ENCODE results near the gene NHS.

The NHS gene

DNA sequence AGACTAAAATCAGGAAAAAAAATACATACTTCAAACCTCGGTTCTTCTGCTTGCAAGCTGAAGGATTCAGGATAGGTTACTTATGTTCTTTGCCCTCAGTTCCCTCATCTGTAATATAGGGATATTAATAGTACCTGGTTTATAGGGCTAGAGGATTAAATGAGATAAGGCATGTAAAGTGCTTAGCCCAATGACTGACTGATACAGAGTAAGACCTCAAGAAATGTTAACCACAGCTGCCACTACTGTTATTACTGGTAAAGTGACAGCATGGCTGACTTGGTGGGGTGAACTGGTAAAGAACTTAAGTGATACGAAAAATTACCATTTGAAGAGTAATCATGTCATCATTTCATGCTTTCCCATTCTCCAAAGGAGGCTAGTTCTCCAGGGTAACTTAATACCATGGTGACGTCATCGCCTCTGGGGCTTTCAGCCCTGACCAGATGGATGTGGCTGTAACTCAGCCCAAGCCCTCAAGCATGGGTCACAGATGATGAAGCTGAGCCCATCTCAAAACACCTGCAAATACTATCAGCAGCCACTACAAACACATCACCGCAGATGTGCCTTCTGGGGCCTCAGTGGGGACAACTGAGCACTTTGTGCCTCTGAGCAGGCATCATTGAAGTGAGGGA lies 317.8 kb downstream of the NHS start:
- H3K4me1 Mint-ChIP-seq (ENCODE audit: low read depth) = no peaks in the 10 kb centered on the region
- H3K9me3 Mint-ChIP-seq = no peaks in the 10 kb centered on the region
- H3K27me3 Mint-ChIP-seq (ENCODE audit: low read depth) = no peaks in the 10 kb centered on the region
- H3K27ac Mint-ChIP-seq = no peak overlapping the region
- no peak overlapping the region for H3K4me3 Mint-ChIP-seq
- no peaks in the 10 kb centered on the region for H3K36me3 Mint-ChIP-seq (ENCODE audit: low read depth)

DNA sequence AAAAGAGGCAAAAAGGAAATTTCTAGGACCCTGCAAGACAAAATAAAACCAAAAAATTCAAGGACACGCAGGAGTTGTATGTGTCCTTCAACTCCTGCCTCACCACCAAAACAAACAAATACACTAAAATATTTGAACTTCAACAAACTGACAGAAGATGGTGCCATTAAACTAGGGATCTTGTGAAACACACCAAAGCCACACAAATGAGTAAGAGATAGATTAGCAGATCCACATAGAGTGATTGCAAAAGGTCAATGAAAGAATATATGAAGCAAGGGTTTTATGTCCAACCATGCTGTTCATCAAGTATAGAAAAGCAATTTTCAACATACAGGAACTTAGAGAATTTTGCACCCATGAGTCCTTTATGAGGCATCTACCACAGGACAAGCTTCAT lies 322.2 kb downstream of the NHS start:
- no peak overlapping the region for H3K27ac Mint-ChIP-seq
- H3K36me3 Mint-ChIP-seq (ENCODE audit: low read depth) = no peaks in the 10 kb centered on the region
- H3K27me3 Mint-ChIP-seq (ENCODE audit: low read depth) = no peaks in the 10 kb centered on the region
- no peaks in the 10 kb centered on the region for H3K4me1 Mint-ChIP-seq (ENCODE audit: low read depth)
- no peaks in the 10 kb centered on the region for H3K9me3 Mint-ChIP-seq
- H3K4me3 Mint-ChIP-seq = no peak overlapping the region

DNA sequence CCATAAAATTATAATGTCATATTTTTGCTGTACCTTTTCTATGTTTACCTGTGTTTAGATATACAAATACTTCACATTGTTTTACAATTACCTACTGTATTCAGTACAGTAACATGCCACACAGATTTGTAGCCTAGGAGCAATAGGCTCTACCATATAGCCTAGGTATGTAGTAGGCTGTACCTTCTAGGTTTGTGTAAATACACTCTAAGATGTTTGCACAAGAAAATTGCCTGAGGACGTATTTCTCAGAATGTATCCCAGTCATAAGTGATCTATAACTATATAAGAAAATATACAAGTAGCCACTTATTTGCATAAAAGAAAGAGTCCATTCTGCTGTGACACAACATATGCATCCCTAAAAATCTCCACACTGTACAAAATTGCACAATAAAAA lies 326.0 kb downstream of the NHS start:
- H3K27me3 Mint-ChIP-seq (ENCODE audit: low read depth) = no peaks in the 10 kb centered on the region
- H3K36me3 Mint-ChIP-seq (ENCODE audit: low read depth) = no peaks in the 10 kb centered on the region
- H3K4me3 Mint-ChIP-seq = no peak overlapping the region

GRCh38 chrX:17703201-17703600 lies 328.2 kb downstream of the NHS start:
- Mint-ChIP-seq H3K9me3 (no peaks in the 10 kb centered on the region), H3K36me3 (ENCODE audit: low read depth) (no peaks in the 10 kb centered on the region)

More for the DNA sequence above, 326.0 kb downstream of the NHS start:
- Mint-ChIP-seq H3K9me3 (no peaks in the 10 kb centered on the region), H3K27ac (no peak overlapping the region), H3K4me1 (ENCODE audit: low read depth) (no peaks in the 10 kb centered on the region)

GRCh38 chrX:17705211-17705610 lies 330.2 kb downstream of the NHS start:
- Mint-ChIP-seq H3K4me3 (no peak overlapping the region), H3K36me3 (ENCODE audit: low read depth) (no peaks in the 10 kb centered on the region), H3K9me3 (no peaks in the 10 kb centered on the region), H3K27me3 (ENCODE audit: low read depth) (no peaks in the 10 kb centered on the region), H3K27ac (no peak overlapping the region), H3K4me1 (ENCODE audit: low read depth) (no peaks in the 10 kb centered on the region)

More at GRCh38 chrX:17703201-17703600, 328.2 kb downstream of the NHS start:
- Mint-ChIP-seq H3K27ac (no peak overlapping the region), H3K4me1 (ENCODE audit: low read depth) (no peaks in the 10 kb centered on the region), H3K4me3 (no peak overlapping the region), H3K27me3 (ENCODE audit: low read depth) (no peaks in the 10 kb centered on the region)

GRCh38 chrX:17706676-17707075 lies 331.7 kb downstream of the NHS start:
- H3K27me3 Mint-ChIP-seq (ENCODE audit: low read depth) = no peaks in the 10 kb centered on the region
- no peak overlapping the region for H3K4me3 Mint-ChIP-seq
- H3K4me1 Mint-ChIP-seq (ENCODE audit: low read depth) = no peaks in the 10 kb centered on the region
- no peaks in the 10 kb centered on the region for H3K36me3 Mint-ChIP-seq (ENCODE audit: low read depth)
- no peak overlapping the region for H3K27ac Mint-ChIP-seq
- no peaks in the 10 kb centered on the region for H3K9me3 Mint-ChIP-seq

- H3K27me3 Mint-ChIP-seq (ENCODE audit: low read depth) = no peaks in the 10 kb centered on the region
- H3K27ac Mint-ChIP-seq = no peak overlapping the region
- no peaks in the 10 kb centered on the region for H3K9me3 Mint-ChIP-seq
- H3K4me1 Mint-ChIP-seq (ENCODE audit: low read depth) = no peaks in the 10 kb centered on the region
- no peak overlapping the region for H3K4me3 Mint-ChIP-seq
- no peaks in the 10 kb centered on the region for H3K36me3 Mint-ChIP-seq (ENCODE audit: low read depth)
These were observed 332.7 kb downstream of the NHS start for GRCh38 chrX:17707731-17708130.

DNA sequence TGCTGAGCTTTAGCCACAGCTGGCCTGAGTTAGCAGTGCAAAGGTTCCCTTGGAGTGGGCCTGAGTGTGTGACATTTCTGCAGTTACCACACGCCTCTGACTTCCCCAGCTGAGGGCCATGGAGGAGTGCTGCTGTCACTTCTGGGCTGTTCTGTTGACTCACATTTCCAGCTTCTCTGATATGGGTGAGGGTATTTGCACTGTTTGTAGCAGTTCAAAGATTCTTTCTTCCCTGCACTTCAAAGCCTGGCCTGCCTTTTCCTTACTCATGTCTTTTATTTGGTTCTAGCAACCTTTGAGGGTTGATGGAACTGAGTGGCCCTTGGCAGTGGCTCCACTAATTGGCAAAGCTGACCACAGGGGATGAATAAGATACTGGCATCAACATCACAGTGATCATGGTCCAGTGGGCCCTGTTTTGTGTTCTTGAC lies 335.9 kb downstream of the NHS start:
- Mint-ChIP-seq H3K9me3 (no peaks in the 10 kb centered on the region), H3K4me3 (no peak overlapping the region), H3K36me3 (ENCODE audit: low read depth) (no peaks in the 10 kb centered on the region), H3K4me1 (ENCODE audit: low read depth) (no peaks in the 10 kb centered on the region), H3K27me3 (ENCODE audit: low read depth) (no peaks in the 10 kb centered on the region), H3K27ac (no peak overlapping the region)

GRCh38 chrX:17713288-17713687 lies 338.3 kb downstream of the NHS start:
- Mint-ChIP-seq H3K27me3 (ENCODE audit: low read depth) (no peaks in the 10 kb centered on the region), H3K9me3 (no peaks in the 10 kb centered on the region), H3K36me3 (ENCODE audit: low read depth) (no peaks in the 10 kb centered on the region), H3K4me1 (ENCODE audit: low read depth) (no peaks in the 10 kb centered on the region), H3K27ac (no peak overlapping the region), H3K4me3 (no peak overlapping the region)

DNA sequence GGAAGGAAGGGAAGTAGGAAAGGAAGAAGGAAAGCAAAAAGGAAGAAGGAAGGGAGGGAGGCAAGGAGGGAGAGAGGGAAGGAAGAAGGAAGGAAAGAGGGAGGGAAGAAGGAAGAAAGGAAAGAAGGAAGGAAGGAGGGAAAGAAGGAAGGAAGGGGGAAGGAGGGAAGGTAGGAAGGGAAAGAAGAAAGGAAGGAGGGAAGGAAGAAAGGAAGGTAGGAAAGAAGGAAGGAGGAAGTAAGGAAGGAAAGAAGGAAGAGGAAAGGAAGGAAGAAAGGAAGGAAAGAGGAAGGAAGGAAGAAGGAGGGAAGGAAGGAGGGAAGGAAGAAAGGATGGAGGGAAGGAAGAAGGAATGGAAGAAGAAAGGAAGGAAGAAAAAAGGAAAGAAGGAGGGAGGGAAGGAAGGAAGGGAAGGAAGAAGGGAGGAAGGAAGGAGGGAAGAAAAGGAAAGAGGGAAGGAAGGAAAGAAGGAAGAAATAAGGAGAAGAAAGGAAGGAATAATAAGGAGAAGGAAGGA lies 343.7 kb downstream of the NHS start:
- no peak overlapping the region for H3K4me3 Mint-ChIP-seq
- H3K27me3 Mint-ChIP-seq (ENCODE audit: low read depth) = no peaks in the 10 kb centered on the region
- H3K27ac Mint-ChIP-seq = no peak overlapping the region
- no peaks in the 10 kb centered on the region for H3K4me1 Mint-ChIP-seq (ENCODE audit: low read depth)
- no peaks in the 10 kb centered on the region for H3K9me3 Mint-ChIP-seq
- no peaks in the 10 kb centered on the region for H3K36me3 Mint-ChIP-seq (ENCODE audit: low read depth)

DNA sequence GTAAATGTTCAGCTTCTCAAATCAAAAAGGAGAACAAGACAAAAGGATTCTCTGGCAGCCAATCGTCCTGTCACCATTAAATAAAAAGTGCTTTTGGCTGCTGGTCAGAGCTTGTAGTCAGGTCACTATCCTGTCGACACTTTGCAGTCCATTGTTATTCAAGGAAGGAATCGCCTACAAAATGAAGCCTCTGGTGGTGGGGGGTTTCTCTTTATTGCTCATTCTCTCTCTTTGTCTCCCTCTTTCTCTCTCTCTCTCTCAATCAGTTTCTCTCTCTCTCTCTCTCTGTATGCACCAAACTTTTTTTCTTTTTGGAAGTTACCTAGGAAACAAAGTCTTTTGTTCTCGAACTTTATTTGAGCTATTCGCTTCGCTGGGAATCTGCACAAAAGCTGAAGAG lies 344.7 kb downstream of the NHS start:
- Mint-ChIP-seq H3K27ac (no peak overlapping the region), H3K27me3 (ENCODE audit: low read depth) (peaks cover 4% of the 10 kb centered on the region), H3K36me3 (ENCODE audit: low read depth) (no peaks in the 10 kb centered on the region), H3K9me3 (no peaks in the 10 kb centered on the region), H3K4me3 (no peak overlapping the region), H3K4me1 (ENCODE audit: low read depth) (no peaks in the 10 kb centered on the region)

- no peak overlapping the region for H3K27ac Mint-ChIP-seq
- peaks cover 4% of the 10 kb centered on the region for H3K27me3 Mint-ChIP-seq (ENCODE audit: low read depth)
- H3K4me3 Mint-ChIP-seq = no peak overlapping the region
- no peaks in the 10 kb centered on the region for H3K36me3 Mint-ChIP-seq (ENCODE audit: low read depth)
- no peaks in the 10 kb centered on the region for H3K4me1 Mint-ChIP-seq (ENCODE audit: low read depth)
- no peaks in the 10 kb centered on the region for H3K9me3 Mint-ChIP-seq
These were observed 346.7 kb downstream of the NHS start for GRCh38 chrX:17721715-17722114.

DNA sequence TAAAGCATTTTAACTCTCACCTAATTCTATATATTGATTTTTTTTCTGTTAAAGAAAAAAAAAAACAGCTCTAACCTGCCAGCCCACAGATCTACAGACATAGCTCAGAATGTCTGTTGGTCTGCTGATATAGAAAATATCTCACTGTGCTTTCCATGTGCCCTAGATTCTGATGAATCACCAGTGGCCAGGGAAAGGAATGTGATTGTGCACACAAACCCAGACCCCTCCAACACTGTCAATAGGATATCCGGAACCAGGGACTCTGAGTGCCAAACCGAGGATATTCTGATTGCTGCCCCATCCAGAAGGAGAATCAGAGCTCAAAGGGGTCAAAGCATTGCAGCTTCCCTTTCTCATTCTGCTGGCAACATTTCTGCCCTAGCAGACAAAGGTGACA lies 350.2 kb downstream of the NHS start:
- Mint-ChIP-seq H3K4me1 (ENCODE audit: low read depth) (no peaks in the 10 kb centered on the region), H3K9me3 (no peaks in the 10 kb centered on the region)

DNA sequence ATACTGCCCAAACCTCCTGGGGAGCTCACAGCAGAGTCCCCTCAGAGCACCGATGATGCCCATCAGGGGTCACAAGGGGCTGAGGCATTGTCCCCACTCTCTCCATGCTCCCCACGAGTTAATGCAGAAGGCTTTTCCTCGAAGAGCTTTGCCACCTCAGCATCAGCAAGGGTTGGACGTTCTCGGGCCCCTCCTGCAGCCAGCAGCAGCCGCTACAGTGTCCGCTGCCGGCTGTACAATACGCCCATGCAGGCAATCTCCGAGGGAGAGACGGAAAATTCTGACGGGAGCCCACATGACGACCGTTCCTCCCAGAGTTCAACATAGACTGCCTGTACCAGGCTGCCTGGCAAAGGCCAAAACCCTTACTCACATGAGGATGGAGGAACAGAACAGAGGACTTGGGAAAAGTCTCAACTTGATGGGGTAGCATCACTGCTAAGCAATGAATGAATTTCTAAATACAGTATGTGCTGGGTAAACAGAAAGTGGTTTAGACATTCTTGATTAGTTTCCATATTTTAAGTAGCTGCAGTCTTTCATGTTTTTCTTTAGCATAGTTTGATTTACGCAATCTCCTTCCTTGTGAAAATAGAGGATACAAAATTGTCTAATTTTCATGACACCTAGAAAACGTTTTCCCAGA lies 357.3 kb downstream of the NHS start:
- Mint-ChIP-seq H3K4me3 (no peak overlapping the region), H3K27ac (no peak overlapping the region), H3K27me3 (ENCODE audit: low read depth) (peaks cover 8% of the 10 kb centered on the region), H3K9me3 (no peaks in the 10 kb centered on the region), H3K36me3 (ENCODE audit: low read depth) (no peaks in the 10 kb centered on the region), H3K4me1 (ENCODE audit: low read depth) (peaks cover 2% of the 10 kb centered on the region)

More for the DNA sequence above, 350.2 kb downstream of the NHS start:
- Mint-ChIP-seq H3K36me3 (ENCODE audit: low read depth) (no peaks in the 10 kb centered on the region), H3K4me3 (no peak overlapping the region), H3K27ac (no peak overlapping the region), H3K27me3 (ENCODE audit: low read depth) (peaks cover 4% of the 10 kb centered on the region)

GRCh38 chrX:17735406-17735805 lies 360.4 kb downstream of the NHS start:
- H3K27ac Mint-ChIP-seq = no peak overlapping the region
- H3K27me3 Mint-ChIP-seq (ENCODE audit: low read depth) = peaks cover 29% of the 10 kb centered on the region
- no peak overlapping the region for H3K4me3 Mint-ChIP-seq
- no peaks in the 10 kb centered on the region for H3K9me3 Mint-ChIP-seq
- H3K36me3 Mint-ChIP-seq (ENCODE audit: low read depth) = no peaks in the 10 kb centered on the region
- peaks cover 13% of the 10 kb centered on the region for H3K4me1 Mint-ChIP-seq (ENCODE audit: low read depth)

Measured in T-helper 1 cell treated with Interleukin-12 subunit alpha and Interleukin-12 subunit beta and Interleukin-4 antibody, amounts not matched to agents 30 μg/mL and 1 μg/mL, for 36 hours (primary cell).